ENCODE data around the gene DNAAF5. TPM values are rescaled to one million over a fixed set of nuclear protein-coding genes. Genes with fewer than 3 reads are reported as not detected.
"Not testable (repeated sequence)": the region's sequence is repeated elsewhere in the genome, so short reads cannot be mapped to it uniquely, and the experiment has no call there.

DNAAF5 gene
- total RNA-seq, 1 donor from 2014 or later = 59.7 TPM

- no peak for DNase-seq (ENCODE audit: low read depth)
- Histone ChIP-seq H3K36me3 (ENCODE audit: control insufficient read depth, insufficient read depth, low read length) (no peaks in the 10 kb centered on the region), H3K27me3 (ENCODE audit: control insufficient read depth, insufficient read depth, low read length) (no peaks in the 10 kb centered on the region), H3K4me3 (ENCODE audit: low read depth, low read length) (no peak overlapping the region)
- no peak for TF ChIP-seq CTCF (IDR thresholded peaks at IDR 0.05; ENCODE audit: insufficient read depth, low read length, poor library complexity, severe bottlenecking)
These were observed 72.5 kb downstream of the DNAAF5 start for GRCh38 chr7:798921-799470.

- no peak for DNase-seq (ENCODE audit: low read depth)
- Histone ChIP-seq H3K36me3 (ENCODE audit: control insufficient read depth, insufficient read depth, low read length) (no peaks in the 10 kb centered on the region), H3K27me3 (ENCODE audit: control insufficient read depth, insufficient read depth, low read length) (no peaks in the 10 kb centered on the region), H3K4me3 (ENCODE audit: low read depth, low read length) (no peak overlapping the region)
- no peak for TF ChIP-seq CTCF (IDR thresholded peaks at IDR 0.05; ENCODE audit: insufficient read depth, low read length, poor library complexity, severe bottlenecking)
These were observed 74.2 kb downstream of the DNAAF5 start for GRCh38 chr7:800692-801091.

- H3K36me3 ChIP-seq (ENCODE audit: control insufficient read depth, insufficient read depth, low read length); H3K27me3 ChIP-seq (ENCODE audit: control insufficient read depth, insufficient read depth, low read length); DNase-seq (ENCODE audit: low read depth); H3K4me3 ChIP-seq (ENCODE audit: low read depth, low read length): not testable (repeated sequence)
These were observed 74.9 kb downstream of the DNAAF5 start for GRCh38 chr7:801351-801750.

GRCh38 chr7:801940-802381 lies 75.5 kb downstream of the DNAAF5 start:
- no peak for DNase-seq (ENCODE audit: low read depth)
- Histone ChIP-seq H3K36me3 (ENCODE audit: control insufficient read depth, insufficient read depth, low read length) (no peaks in the 10 kb centered on the region), H3K27me3 (ENCODE audit: control insufficient read depth, insufficient read depth, low read length) (no peaks in the 10 kb centered on the region), H3K4me3 (ENCODE audit: low read depth, low read length) (no peak overlapping the region)
- no peak for TF ChIP-seq CTCF (IDR thresholded peaks at IDR 0.05; ENCODE audit: insufficient read depth, low read length, poor library complexity, severe bottlenecking)

- DNase-seq (ENCODE audit: low read depth) = no peak
- H3K27me3 ChIP-seq (ENCODE audit: control insufficient read depth, insufficient read depth, low read length) = no peaks in the 10 kb centered on the region
- no peaks in the 10 kb centered on the region for H3K36me3 ChIP-seq (ENCODE audit: control insufficient read depth, insufficient read depth, low read length)
- no peak for TF ChIP-seq CTCF (IDR thresholded peaks at IDR 0.05; ENCODE audit: insufficient read depth, low read length, poor library complexity, severe bottlenecking)
- no peak overlapping the region for H3K4me3 ChIP-seq (ENCODE audit: low read depth, low read length)
These were observed 76.2 kb downstream of the DNAAF5 start for GRCh38 chr7:802500-803242.

- H3K27me3 ChIP-seq (ENCODE audit: control insufficient read depth, insufficient read depth, low read length) = no peaks in the 10 kb centered on the region
- no peak overlapping the region for H3K4me3 ChIP-seq (ENCODE audit: low read depth, low read length)
- TF ChIP-seq CTCF (IDR thresholded peaks at IDR 0.05; ENCODE audit: insufficient read depth, low read length, poor library complexity, severe bottlenecking) = no peak
- no peaks in the 10 kb centered on the region for H3K36me3 ChIP-seq (ENCODE audit: control insufficient read depth, insufficient read depth, low read length)
- DNase-seq (ENCODE audit: low read depth) = no peak
These were observed 76.7 kb downstream of the DNAAF5 start for GRCh38 chr7:803243-803635.

- not testable (repeated sequence) for H3K4me3 ChIP-seq (ENCODE audit: low read depth, low read length); H3K36me3 ChIP-seq (ENCODE audit: control insufficient read depth, insufficient read depth, low read length); DNase-seq (ENCODE audit: low read depth)
These were observed 77.3 kb downstream of the DNAAF5 start for GRCh38 chr7:803796-804195.

More at GRCh38 chr7:803796-804195, 77.3 kb downstream of the DNAAF5 start:
- H3K27me3 ChIP-seq (ENCODE audit: control insufficient read depth, insufficient read depth, low read length) = not testable (repeated sequence)
